HG03066 (cell line): ENCODE results near the gene BRI3.

Experiments
- ATAC-seq: cut with Tn5 transposase; IDR thresholded peaks from one replicate; pipeline ENCODE4 v1.9.1; 2021; ENCODE audit warnings: low read depth; ENCODE audit not compliant: unreplicated experiment

BRI3 gene, protein sequence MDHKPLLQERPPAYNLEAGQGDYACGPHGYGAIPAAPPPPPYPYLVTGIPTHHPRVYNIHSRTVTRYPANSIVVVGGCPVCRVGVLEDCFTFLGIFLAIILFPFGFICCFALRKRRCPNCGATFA

GRCh38 chr7:98280791-98281756 lies at the start of gene BRI3:
Gene BRI3, plus strand, starts transcription at chr7:98281686. Its CDS starts 110 bp downstream, at chr7:98281796.
- ATAC-seq: peak; percentile 75

DNA sequence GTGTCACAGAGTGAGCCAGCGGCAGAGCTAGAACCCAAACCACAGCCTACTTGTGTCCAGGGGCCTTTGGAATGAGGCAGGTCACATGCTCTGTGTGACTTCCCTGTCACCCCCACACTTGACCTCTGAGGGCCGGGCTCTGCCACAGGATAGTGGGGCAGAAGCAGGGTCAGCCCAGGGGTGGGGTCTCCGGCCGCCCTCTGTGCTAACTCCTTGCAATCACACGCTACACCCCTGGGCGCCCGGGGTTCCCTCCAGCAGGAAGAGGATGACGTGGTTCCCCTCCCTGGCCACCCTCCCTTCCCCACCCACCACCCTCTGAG lies 49.3 kb upstream of the BRI3 start:
- no peak for ATAC-seq

DNA sequence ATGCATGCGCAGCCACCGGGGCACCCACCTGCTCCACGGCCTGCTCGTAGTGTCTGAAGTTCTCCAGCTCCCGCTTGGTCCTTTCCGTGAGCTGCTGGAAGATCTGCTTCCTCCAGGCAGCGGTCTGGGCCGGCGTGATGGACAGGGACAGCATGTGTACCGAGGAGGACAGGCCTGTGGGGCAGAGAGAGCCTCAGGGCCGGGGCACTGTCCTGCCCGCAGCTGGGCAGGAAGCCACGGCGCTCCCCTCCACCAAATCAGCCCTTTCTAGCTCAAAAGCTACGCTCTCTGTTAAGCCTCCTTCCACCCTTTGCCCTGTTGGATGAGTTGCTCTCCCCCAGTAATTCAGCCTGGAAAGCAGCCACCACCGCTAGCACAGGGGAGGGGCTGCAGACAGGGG lies 48.7 kb upstream of the BRI3 start:
- no peak for ATAC-seq

GRCh38 chr7:98233219-98234070 lies 48.0 kb upstream of the BRI3 start:
- ATAC-seq: no peak

DNA sequence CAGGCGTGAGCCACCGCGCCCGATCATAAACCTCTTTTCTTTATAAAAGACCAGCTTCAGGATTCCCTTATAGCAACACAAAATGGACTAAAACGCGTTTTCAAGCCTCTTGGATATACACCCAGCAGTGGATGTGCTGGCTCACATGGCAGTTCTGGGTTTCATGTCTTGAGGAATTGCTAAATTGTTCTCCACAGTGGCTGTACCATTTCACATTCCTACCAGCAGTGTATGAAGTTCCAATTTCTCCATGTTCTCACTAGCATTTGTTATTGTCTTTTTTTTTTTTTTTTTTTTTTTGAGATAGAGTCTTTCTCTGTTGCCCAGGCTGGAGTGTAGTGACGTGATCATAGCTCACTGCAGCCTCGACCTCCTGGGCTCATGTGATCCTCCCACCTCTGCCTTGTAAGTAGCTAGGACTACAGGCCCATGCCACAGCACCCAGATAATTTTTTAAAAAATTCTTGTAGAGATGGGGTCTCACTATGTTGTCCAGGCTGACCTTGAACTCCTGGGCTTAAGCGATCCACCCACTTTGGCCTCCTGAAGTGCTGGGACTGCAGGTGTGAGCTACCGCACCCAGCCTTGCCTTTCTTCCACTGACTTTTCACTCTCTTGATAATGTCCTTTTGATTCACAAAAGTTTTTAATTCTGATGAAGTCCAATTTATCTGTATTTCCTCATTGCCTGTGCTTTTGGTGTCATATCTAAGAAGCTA lies 46.9 kb upstream of the BRI3 start:
- ATAC-seq: no peak

DNA sequence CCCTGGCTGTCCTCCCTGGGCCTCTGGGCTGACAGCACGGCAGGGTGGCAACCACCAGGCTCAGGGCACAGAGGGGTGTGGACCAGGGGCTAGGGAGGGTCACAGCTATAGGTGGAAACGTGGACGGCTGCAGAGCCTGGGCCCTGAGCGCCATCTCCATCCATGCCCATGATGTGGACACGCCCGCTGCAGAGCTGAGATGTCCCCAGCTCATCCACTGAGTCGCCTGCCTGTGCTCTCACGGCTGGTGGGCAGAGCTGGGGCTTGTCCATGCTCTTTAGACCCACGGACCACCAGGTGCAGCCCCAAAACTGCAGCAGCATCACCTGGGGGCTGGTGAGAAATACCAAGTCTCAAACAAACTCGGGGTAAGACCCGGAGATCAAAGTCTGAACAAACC lies 45.6 kb upstream of the BRI3 start:
- ATAC-seq: no peak

GRCh38 chr7:98236355-98237185 lies 44.9 kb upstream of the BRI3 start:
- no peak for ATAC-seq

GRCh38 chr7:98238076-98238475 lies 43.4 kb upstream of the BRI3 start:
- ATAC-seq: no peak

GRCh38 chr7:98238976-98239375 lies 42.5 kb upstream of the BRI3 start:
- ATAC-seq: no peak

DNA sequence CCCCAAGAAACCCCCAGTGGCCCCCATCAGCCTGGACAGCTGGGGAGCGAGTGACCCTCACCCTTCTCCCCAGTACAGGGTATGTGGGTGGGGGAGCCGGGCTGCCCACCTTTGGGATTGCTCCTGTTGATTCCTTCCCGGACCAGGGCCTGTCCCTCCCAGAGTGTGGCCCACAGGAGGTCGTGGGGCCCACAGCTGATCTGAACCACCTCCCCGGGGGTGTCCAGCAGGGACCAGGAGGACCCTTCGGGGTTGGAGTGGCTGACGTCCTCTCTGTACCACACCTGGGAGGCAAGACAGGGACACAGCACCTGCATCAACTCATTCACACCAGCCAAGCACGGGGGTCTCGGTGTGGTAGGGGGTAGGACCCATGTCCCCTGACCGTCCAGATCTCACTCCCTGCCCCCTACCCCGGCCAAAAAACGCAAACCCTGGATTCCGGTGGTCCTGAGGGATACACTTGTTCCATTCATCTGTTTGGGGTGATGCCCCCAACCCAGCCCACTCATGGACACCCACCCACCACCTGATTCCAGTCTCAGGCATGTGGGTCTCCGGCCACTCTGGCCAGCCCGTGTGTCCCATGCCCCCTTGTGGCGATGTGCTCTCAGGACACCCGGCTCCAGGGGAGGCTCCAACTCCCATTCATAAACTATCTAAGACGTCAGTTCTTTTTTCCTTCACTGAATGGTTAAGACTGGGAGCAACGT lies 40.4 kb upstream of the BRI3 start:
- no peak for ATAC-seq

GRCh38 chr7:98241674-98242241 lies 39.7 kb upstream of the BRI3 start:
- no peak for ATAC-seq

DNA sequence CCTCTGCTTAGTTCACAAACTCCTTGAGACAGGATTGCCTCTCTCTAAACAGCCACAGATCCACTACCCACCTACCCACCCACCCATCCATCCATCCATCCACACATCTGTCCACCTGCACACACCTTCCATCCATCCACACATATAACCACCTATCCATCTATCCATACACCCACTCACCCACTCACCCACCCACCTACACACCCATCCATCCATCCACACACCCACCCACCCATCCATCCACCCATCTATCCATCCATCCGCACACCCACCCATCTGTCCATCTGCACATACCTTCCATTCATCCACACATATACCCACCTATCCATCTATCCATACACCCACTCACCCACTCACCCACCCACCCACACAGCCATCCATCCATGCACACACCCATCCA lies 39.1 kb upstream of the BRI3 start:
- ATAC-seq: no peak

DNA sequence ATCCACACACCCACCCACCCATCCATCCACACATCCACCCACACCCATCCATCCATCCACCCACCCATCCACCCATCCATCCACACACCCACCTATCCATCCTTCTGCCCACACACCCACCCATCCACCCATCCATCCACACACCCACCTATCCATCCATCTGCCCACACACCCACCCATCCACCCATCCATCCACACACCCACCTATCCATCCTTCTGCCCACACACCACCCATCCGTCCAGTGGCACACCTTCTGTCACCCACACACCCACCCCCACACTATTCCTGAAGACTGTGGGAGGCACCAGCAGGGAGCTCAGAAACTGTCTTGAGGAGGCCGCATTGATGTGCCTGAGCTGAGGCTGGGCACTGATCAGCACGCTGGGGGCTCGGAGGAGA lies 38.6 kb upstream of the BRI3 start:
- ATAC-seq: no peak

DNA sequence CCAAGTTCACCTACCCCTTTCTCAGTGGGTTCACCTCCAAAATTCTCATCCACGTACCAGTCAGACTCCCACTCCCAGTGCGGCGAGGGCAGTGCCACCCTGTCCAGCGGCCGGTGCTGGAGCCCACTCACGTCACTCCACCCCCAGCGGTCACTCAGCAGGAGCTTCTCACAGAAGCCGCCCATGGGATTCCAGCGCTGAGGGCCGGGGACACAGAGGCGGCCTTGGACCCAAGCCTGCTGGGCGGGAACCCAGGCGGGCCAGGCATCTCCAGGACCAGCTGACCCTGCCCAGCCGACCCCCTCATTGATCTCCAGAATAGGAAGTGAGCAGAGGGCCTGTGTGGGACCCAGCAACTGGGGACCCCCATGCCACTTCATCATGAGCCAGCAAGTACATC lies 36.6 kb upstream of the BRI3 start:
- ATAC-seq: no peak

DNA sequence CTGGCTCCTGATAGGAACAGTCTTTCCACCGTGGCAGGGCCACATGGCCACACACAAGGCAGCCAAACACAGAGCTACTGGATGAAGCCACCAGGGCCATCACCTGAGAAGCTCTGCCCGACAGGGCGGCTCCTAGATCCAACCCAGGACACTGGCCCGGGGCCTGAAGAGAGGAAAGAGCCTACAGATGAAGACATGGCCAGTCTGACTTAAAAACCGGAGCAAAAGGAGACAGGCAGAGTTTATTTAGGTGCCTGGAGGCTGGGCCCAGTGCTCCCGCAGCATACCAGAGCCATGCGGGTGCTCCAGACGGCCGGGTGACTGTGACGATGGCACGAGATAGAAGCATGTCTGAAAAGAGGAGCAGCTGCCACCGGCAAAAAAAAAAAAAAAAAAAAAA lies 33.3 kb upstream of the BRI3 start:
- ATAC-seq: no peak

GRCh38 chr7:98249106-98249505 lies 32.4 kb upstream of the BRI3 start:
- ATAC-seq: no peak

GRCh38 chr7:98250789-98251188 lies 30.7 kb upstream of the BRI3 start:
- no peak for ATAC-seq

- peak; percentile 22 for ATAC-seq
Observed at GRCh38 chr7:98251231-98251600, 30.3 kb upstream of the BRI3 start.
